NCI-H146 treated with DMSO at 0.1 percent for 48 hours (cell line): ENCODE results near the gene COL19A1.

Source experiments
- DNase-seq: peaks from one replicate; lab custom pipeline; 2025; ENCODE audit not compliant: unreplicated experiment; lab: John Stamatoyannopoulos, UW

Gene COL19A1

DNA sequence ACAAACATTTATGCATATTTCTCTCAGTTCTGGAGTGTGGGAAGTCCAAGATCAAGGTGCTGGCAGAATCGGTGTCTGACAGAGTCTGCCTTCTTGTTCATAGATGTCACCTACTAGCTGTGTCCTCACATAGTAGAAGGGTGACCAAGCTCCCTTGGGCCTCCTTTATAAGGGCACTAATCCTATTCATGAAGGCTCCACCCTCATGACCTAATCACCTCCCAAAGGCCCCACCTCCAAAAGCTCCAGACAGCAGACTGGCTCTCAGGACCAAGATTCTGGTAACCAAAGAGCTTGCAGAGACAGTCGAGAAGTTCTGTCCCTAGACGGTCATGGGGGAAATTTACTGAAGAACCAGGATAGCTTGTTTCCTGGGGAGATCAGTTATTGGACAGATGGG lies 297.4 kb downstream of the COL19A1 start:
- DNase-seq = no peak

DNA sequence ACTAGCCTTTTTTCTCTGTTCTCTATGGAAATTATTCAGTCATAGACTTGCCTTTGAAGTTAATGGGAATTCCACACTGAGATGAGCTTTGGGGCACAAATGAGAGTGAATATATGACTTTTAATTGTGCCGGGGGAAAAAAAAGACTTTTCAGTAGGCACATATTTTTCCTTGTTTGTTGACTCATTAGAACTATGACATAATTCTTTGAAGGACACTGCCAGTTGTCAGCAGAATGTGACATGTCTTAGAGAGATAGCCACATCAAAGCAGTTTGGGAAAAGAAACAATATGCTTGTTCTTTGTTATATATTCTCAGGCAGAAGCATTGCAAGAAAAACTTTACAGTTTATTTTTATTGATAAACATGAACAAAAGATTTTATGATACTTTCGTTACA lies 298.2 kb downstream of the COL19A1 start:
- DNase-seq = no peak

DNA sequence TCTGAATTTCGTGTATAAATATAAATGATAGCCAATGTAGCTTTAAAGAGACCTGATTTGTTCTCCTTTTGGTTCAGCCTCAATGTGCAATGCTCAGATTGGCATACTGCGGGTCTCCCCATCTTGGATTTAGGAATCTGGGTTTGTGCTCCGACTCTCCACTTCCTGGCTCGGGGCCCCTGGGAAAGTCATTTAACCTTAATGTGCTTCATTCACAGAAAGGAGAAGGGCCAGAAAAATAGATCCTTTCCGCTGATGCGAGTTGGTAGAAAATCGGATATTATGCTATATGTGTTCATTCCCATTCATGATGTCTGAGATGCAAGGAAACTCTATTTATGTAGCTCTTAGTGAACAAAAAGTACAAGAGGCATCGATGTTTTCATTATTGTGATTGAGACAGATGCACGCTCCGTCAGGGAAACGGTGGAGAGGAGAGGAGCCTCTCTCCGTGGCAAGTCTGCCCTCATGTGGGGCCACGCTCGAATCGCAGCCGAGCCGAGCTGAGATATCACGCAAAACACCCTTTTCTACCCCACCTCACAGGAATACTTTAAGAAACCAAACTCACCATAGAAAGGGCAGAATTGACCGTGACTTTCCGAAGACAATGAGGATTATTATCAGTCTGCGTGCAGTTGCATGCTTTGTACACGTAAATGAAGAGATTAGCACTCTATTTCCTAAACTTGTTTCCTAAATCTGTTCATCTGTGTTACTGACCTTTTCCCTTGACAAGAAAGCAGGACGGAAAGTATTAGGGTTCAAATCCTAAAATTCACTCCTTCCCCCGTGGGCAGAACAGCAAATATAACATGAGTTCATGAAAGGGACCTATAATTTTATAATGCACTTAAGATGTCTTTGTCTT lies 300.0 kb downstream of the COL19A1 start:
- no peak for DNase-seq

DNA sequence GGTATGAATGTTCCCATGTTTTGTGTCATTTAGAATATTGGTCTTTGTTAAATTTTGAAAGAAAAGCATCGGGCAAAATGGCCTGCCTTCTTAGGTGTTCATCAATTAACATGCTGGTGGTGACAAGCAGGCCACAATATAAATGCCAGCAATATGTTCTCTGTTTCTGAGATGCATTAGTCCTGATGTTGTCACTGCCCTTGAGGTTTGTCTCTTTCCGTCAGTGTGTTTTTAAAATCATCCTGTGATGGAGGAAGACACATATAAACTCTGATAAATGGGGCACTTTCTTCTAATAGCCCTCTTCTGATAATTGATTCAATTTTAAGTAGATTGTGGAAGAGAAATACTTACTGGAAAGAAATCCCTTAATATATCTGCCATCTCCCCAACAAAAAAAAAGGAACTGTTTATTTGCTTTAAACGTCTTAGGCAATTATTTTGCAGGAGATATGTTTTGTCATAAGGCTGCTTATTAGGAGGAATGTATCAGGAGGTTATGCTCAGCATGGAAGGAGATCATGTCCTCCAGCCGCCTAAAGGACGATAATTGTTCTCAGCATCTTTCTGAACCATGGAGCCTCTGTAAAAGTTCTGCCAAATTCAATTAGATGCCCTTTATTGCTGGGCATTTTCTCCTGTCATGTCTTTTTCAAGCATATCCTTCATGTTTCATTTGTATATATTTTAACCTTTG lies 302.5 kb downstream of the COL19A1 start:
- no peak for DNase-seq

DNA sequence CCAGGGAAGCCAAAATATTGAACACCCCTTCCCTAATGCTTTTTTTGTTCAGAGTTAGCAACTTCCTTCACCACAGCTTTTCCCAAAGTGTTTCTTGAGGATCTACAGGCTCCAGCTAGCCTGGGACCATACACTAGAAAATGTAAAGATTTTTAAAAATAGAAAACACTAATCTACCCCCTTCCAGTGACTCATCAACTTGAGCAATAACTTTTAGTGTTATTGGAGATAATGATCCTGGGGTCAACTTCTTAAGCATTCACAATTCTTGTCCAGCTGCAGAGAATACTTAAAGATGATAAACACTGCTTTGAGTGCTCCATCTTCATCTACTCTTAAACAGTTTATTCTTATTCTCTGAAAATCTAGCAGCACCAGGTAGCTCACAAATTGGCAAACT lies 304.9 kb downstream of the COL19A1 start:
- DNase-seq = no peak

DNA sequence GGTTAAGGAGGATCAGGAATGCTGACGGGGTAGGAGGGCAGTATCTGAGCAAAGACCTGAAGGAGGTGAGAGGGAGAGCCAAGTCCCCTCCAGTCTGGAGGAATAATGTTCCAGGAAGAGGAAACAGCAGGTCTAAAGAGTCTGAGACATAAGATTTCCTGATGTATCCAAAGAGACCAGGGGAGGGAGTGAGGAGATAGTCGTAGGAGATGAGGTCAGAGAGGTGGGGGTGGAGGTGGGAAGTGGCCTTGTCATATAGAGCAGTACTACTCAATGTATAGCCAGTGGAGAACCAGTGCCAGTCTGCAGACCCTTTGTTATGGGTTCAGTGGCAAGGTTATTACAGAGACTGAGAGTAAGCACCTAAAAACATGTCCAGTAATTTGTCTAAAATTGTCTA lies 305.9 kb downstream of the COL19A1 start:
- DNase-seq = no peak

DNA sequence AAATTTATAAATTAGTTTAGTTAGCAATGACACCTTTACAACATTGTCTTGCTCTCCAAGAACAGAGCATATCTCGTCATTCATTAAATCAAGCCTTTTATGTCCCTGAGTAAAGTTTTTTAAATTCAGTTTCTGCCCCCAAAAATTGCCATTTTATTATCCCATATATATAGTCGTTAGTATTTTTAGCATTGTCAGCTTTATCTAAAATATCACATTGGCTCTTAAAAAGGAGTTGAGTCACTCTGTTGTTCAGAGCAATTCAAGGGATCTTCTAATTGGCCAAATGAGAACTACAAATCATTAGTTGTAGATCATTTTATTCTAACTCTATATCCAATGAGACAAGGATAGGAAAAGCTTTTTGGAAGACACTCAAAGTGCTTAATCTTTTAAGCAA lies 309.4 kb downstream of the COL19A1 start:
- DNase-seq = no peak

DNA sequence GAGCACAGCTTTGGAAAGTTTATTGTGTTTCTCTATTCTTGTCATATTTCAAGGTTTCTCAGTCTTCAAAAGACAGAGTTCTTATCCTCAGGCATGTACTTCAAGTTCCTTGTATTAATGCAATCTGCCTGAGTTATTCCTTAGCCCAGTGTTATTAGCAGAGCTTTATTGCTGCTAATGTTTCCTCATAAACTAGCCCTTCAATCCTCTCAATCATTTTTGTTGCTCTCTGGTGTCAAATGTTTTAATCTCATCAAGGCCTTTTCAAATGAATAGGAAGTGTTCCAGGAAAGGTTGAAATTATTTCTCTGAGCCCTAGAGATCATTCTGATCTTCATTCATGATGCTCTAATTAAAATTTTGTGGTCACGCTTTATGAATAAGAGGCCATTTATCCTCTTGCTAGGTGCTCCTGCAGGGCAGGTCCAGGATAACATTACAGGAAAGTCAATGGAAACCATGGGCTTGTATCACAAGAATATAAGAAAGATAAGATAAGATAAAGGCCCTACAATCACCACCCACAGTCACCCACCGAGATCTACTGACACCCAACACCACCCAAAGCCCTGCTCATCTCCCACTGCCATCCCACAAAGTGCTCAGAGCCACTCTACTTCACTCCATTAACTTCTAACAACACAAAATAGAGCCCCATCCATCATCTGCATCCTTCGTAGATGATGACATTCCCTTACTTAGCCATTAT lies 310.6 kb downstream of the COL19A1 start:
- DNase-seq = no peak

DNA sequence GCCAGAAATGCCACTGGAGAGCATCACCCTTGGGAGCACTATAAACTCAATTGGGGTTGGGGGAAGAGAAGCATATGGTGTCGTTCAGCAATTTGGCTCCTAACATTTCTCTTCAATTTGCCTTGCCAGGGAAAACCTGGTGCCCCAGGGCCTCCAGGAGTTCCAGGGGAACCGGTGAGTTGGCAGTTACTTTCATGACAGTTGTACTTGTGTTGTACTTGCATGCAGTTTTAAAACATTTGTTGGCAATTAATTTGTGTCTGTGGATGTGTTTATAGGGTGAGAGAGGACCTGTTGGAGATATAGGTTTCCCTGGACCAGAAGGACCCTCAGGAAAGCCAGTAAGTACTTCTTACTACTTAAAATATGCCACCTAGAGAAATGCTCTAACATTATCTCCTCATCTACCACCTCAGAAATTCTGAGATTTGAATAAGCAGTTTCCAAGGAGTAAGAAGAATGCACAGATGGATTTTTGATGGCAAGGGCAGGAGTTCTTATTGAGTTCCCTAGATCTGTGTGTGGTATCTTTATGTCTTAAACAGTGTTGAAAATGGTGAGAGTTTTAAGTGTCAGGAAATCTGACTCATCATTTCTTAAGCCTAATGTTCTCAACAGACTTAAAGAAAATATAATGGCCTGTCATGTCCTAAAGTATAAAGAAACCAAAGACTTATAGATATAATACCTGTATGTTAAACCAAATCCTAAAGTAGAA lies 314.0 kb downstream of the COL19A1 start:
- no peak for DNase-seq

DNA sequence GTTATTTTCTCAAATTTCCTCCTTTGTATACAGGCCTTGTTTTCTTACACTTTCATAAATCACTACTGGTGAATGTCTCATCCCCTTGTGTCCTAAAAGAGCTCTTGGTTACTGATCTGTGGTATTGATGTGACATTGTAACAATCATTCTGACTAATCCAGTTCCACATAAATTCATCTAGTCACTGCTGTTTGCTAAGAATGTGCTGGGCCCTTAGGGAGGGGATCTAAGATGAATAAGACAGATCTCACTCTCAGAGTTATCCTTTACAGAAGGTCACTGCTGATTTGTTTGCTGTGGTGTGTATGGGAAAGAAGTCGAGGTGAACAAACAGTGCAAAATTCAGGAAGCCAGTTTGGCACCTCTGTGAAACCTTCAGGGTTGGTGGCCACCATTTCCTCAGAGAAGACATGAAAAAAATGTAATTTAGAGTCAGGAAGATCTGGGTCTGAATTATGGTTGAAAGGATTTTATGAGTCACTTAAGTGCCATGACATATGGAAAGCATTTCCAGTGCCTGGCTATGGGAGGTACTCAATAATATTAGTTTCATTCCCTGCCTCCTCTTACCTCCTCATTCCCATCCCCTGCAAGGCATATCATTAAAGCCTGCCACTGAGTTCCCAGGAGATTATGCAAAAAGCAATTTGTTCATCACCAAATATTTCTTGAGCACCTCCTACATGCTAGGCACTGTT lies 314.7 kb downstream of the COL19A1 start:
- no peak for DNase-seq

DNA sequence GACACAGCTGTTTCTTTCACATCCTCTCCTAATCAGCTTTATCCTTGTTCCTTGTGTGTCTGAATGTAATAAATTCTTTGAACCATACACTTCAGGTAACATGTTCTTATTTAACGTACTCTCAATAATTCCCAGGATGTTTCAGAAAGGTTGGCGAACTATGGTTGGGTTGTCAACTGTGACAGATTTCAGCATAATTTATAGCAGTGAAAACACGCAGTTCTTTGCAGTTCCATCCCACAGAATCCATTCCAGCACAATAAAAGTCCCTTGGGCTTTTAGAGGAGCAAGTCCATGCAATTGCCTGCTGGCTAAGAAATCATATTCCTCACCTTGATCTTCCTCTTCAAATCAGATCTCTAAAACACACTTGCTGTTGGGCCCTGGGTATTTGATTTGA lies 317.2 kb downstream of the COL19A1 start:
- DNase-seq = no peak

DNA sequence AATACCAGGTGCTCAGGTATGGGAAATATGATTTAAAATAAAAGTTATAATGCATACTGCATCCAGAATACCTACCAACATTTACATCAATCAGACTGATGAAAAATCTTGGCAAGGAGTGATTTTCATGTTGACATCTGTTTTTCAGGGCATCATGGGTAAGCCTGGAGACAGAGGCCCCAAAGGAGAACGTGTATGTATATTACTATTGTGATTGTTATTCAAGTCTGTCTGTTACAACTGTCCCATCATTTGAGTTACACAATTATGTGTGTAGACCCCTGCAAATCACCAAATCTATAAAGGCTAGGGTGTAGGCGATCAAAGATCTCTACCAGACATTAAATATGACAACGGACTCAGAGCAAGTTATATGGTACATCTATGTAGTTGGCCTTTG lies 318.4 kb downstream of the COL19A1 start:
- DNase-seq = no peak

DNA sequence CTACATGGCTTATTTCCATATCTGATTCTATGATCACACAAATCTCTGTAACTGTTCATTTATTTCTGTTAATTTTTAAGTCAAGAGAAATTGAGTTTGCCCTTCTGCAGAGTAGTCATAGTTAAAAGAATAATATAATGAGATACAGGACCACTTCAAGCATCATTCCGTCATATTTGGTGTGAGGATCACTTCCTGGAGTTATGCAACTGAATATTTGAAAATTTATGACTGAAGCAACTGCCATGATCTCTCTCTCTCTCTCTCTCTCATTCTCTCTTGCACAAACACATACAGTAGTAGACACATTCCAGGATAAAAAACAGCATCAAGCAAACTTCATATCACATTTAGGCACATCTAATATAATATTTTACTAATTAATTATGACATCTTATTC lies 320.1 kb downstream of the COL19A1 start:
- DNase-seq = no peak

DNA sequence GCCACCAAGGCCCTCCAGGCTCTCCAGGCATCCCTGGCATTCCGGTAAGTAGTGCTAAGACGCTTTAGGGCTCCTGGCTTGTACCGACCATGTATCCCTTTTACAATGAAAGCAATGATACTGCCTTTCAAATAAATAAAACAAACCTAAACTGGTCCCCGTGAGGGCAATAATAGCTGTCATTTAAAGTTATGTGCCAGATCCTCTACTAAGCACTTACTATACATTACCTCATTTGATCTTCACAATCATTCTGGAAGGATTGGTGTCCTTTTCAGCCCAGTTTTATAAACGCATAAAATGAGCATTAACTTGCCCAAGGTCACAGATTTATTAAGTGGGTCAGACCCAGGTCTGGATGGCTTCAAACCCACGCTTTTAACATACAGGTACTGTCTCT lies 321.8 kb downstream of the COL19A1 start:
- DNase-seq = no peak

DNA sequence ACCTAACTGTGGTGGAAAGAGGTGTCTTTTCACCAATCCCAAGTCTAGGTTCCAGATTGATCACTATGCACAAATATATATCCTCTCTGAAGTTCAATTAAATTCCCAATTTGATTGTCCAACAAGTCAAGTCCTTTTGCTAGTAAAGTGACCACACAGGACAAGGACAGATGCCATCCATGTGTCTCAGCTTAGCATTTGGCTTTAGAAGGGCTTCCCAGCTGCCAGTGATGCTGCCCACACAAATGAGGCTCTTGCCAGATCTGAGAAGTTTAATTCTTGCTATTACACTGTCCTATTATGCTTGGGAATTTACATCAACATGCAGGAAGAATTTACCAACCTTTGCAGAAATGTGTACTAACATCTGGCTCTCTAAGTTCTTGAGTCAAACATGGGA lies 328.1 kb downstream of the COL19A1 start:
- no peak for DNase-seq

DNA sequence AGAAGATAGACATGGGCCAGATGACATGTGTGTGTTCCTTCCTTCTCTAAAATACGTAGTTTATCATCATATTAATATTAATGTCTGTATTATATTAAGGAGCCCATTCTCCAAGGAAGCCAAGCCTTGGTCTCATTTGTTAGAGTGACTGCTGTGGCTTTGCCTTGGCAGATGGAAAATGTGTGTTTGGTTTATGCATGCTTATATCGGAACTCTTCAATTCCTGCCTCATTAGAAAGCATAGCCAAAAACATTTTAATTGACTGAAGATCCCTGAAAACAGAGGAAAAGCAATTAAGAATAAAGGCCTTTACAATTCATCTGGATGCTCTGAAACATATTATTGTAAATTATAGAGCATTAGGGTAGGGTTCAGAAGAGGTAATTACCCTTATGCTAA lies 330.2 kb downstream of the COL19A1 start:
- DNase-seq = no peak

DNA sequence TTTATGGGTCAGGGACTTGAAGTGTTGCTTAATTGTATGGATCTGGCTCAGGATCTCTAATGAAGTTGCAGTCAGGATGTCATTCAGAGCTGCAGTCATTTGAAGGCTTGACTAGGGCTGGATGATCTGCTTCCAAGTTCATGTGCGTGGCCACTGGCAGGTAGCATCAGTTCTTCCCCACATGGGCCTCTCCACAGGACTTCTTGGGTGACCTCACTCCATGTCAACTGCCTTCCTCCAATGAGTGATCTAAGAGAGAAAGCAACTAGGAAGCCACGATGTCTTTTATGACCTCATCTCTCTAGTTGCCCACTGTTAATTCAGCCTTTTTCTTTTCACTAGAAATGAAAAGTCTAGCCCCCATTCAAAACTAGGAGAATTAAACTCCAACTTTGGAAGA lies 332.4 kb downstream of the COL19A1 start:
- no peak for DNase-seq

DNA sequence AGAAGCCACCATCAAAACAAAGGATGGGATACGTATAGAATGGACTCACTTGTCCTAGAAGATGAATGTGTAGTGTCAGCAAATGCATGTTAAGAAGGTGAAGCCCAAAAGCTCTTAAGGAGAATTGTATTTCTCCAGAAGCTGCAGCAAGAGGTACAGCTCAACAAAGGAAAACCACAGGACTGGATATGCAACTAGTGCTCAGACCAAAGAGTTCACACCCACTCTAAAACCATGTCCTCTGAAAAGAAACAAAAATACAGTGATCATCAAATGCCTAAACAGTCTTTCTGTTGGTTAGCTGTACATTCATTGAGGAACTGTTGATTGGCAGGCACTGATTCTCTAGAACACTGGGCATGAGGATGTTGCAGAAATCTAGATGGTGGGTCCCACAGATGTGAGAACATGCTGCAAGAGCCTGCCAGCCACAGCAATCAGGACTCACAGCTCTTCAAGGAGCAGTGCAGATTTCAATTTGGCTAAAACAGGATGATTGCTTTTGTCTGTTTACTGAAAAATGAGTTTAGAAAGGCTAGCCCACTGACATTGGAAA lies 342.0 kb downstream of the COL19A1 start:
- no peak for DNase-seq

DNA sequence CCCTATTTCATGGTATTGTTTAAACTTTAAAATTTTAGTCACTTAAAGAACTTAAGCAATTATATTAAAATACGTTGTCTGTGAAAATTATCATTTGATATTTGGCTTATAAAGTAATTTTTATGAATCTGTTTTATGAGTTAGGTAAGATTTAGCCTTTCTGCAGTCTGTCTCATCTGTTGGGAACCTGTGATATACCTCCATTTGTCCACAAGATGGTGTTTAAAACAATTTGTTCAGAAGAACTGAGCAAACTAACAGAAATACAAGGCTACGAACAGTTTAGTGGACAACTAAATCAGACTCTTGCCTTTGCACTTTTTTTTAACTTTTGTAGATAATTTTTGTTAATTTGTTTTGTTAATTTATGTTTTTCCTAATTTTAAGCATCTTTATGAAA lies 344.1 kb downstream of the COL19A1 start:
- DNase-seq = no peak

DNA sequence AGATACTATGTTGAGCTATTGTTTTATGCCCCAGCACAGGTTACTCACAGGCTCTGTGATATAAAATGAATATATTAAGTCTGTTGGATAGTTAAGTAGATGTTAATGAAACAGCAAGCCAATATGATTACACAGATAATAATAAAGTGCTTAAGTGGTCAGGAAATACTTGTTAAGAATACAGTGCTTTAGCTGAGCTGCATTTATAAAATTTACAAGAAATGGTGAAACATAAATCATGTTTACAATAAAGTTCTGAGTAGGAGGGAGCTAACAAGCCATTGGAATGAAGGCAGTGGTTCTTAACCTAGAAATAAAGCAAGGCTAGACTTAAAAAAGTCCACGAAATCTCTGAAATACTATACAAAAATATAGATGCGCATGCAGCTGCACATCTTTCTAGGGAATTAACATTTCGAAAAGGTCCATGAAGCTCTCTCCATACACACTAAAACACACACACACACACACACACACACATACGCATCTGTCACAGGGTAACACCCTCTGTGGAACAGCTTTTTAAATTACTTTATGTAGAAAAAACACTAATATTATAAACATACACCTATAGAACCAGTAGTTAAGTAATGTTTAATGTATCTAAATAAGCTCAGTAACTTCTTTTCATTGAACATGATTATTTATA lies 349.2 kb downstream of the COL19A1 start:
- DNase-seq = no peak
